GM12891 (cell line): ENCODE measurements around the gene TIAL1. TPM values are rescaled to one million over a fixed set of nuclear protein-coding genes. Genes with fewer than 3 reads are reported as not detected.
A peak's percentile ranks its signal among the peaks of the same experiment; 100 is the strongest.

Experiments
- DNase-seq: peaks from one replicate; pipeline ENCODE4 v3.0.0; 2011; ENCODE audit warnings: low spot score; ENCODE audit not compliant: insufficient read length
- FAIRE-seq: peaks from 2 replicates; lab custom pipeline; 2011; peaks lifted over from hg19 to GRCh38; lab: Jason Lieb, UNC
- PAX5 ChIP-seq: IDR thresholded peaks from 2 replicates; pipeline ENCODE4 v1.6.1; 2011; ENCODE audit warnings: low read length, moderate library complexity, mild to moderate bottlenecking; ENCODE audit not compliant: insufficient read depth, severe bottlenecking
- POLR2A ChIP-seq: IDR thresholded peaks from 2 replicates; pipeline ENCODE4 v1.6.1; 2011; ENCODE audit warnings: low read depth, low read length, control low read depth
- POLR2AphosphoS5 ChIP-seq: IDR thresholded peaks from 2 replicates; pipeline ENCODE4 v1.6.1; 2011; ENCODE audit warnings: low read depth, low read length, control low read depth
- POU2F2 ChIP-seq: IDR thresholded peaks from 2 replicates; pipeline ENCODE4 v1.6.1; 2011; ENCODE audit warnings: low read depth, mild to moderate bottlenecking, control low read depth, low read length, moderate library complexity
- SPI1 ChIP-seq: IDR thresholded peaks from 2 replicates; pipeline ENCODE4 v1.6.1; 2011; ENCODE audit warnings: low read depth, low read length, control low read depth
- TAF1 ChIP-seq: IDR thresholded peaks from 2 replicates; pipeline ENCODE4 v1.6.1; 2011; ENCODE audit warnings: low read depth, low read length, control low read depth
- polyA plus RNA-seq: library from polyadenylated mRNA; unstranded; fragments of >200 nt; gene quantifications from one replicate; pipeline ENCODE4 v1.2.1, GENCODE V29; 2012; ENCODE audit warnings: low read depth, missing spikeins, inconsistent platforms; ENCODE audit not compliant: missing spikeins

The TIAL1 gene, protein sequence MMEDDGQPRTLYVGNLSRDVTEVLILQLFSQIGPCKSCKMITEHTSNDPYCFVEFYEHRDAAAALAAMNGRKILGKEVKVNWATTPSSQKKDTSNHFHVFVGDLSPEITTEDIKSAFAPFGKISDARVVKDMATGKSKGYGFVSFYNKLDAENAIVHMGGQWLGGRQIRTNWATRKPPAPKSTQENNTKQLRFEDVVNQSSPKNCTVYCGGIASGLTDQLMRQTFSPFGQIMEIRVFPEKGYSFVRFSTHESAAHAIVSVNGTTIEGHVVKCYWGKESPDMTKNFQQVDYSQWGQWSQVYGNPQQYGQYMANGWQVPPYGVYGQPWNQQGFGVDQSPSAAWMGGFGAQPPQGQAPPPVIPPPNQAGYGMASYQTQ
- polyA plus RNA-seq = 75.6 TPM

DNA sequence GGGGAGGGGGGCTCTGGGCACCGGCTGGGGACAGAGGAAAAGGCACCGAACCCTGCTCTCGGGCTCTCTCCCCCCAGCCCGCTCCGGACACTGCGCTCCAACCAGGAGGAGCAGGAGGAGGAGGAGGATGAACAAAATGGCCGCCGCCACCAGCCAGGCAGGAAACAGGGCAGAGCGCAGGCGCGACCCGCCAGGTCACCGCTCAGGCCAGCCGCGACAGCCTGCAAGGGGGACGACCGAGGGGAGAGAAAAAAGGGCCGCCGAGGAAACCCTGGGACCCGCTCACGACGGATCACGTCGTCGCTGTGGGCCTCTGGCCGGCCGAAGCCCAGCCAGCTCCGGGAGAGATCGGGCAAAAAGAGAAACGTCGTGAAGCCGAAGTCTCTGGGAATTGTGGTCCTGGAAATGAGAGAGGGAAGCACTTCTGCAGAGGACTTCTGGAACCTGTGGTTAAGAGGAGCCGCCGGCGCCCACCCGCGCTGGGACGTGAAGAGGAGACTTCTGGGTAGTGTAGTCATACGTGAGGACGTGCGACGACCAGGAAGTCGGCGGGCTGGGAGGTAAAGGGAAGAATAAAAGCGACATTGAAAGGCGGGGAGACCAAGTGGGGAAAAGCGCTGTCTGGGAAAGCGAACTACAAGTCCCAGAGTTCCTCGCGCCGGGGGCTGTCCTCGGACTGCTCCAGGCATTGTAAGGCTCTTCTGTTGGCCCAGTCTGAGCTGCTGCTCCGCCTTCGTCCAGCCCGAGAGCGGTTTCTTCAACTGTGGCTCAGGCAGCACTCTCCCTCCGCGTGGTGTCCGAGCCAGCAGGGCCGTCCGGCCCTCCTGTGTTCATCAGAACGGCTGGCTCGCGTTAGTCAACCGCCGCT lies at the start of gene TIAL1:
TSS of gene TIAL1 (minus strand) at position 428 of the 868 bp plus-strand sequence. CDS start 499 bp downstream, outside the sequence.
- no peak for TF ChIP-seq SPI1
- TF ChIP-seq POLR2A = peak; percentile 82
- no peak for TF ChIP-seq PAX5
- peak; percentile 66 for TF ChIP-seq TAF1
- TF ChIP-seq POLR2AphosphoS5 = peak; percentile 93
- TF ChIP-seq POU2F2 = peak; percentile 52; the same call in 1 of the 2 replicates
- FAIRE-seq (peak; percentile 98), DNase-seq (peak; percentile 70)

GRCh38 chr10:119644994-119645393 lies 48.2 kb upstream of the TIAL1 start:
- DNase-seq (no peak), FAIRE-seq (no peak)
- no peak for TF ChIP-seq PAX5
- TF ChIP-seq POLR2AphosphoS5 = no peak
- TF ChIP-seq SPI1 = no peak
- no peak for TF ChIP-seq POLR2A
- no peak for TF ChIP-seq POU2F2
- no peak for TF ChIP-seq TAF1

DNA sequence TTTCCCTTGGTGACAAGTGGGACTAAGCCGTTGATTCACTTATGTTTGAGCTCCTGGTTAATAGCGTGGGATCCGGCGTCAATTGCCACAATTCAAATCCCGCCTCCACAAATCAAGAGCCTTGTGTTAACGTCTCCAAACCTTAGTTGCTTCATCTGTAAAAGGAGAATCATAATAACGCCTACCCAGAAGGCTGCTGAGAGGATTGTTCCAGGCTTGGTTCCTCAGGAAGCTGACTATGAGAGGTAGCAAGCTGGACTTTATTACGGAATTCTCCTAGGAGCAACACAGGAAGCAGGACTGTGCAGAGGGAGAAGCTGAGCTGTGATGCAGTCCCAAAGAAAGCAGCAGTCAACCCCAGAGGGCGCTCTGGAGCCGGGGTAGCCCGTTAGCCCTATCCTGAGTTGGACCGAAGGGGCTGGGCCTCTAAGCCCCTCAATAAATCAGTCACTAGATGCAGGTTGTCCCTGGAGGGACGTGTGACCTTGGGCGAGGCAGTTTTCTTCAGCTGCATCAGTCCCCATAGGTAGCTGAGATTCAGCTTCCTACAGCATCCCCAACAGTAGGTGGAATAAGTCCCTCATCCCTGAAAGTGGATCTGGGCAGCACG lies 47.5 kb upstream of the TIAL1 start:
- FAIRE-seq (no peak), DNase-seq (no peak)
- TF ChIP-seq POLR2A (no peak), SPI1 (no peak), POLR2AphosphoS5 (no peak), PAX5 (no peak), POU2F2 (no peak), TAF1 (no peak)

- no peak for FAIRE-seq
- no peak for TF ChIP-seq TAF1
- no peak for TF ChIP-seq POLR2AphosphoS5
- TF ChIP-seq PAX5 = no peak
- TF ChIP-seq POLR2A = no peak
- no peak for TF ChIP-seq POU2F2
- TF ChIP-seq SPI1 = no peak
- DNase-seq = no peak
These were observed 46.8 kb upstream of the TIAL1 start for GRCh38 chr10:119643306-119644204.

GRCh38 chr10:119642556-119643111 lies 45.9 kb upstream of the TIAL1 start:
- DNase-seq (no peak), FAIRE-seq (no peak)
- no peak for TF ChIP-seq POU2F2
- no peak for TF ChIP-seq SPI1
- no peak for TF ChIP-seq POLR2AphosphoS5
- TF ChIP-seq PAX5 = no peak

GRCh38 chr10:119640875-119641526 lies 44.2 kb upstream of the TIAL1 start:
- no peak for DNase-seq
- TF ChIP-seq POU2F2 = no peak
- TF ChIP-seq PAX5 = no peak
- no peak for TF ChIP-seq SPI1
- TF ChIP-seq TAF1 = no peak
- TF ChIP-seq POLR2AphosphoS5 = no peak
- TF ChIP-seq POLR2A = no peak
- no peak for FAIRE-seq

DNA sequence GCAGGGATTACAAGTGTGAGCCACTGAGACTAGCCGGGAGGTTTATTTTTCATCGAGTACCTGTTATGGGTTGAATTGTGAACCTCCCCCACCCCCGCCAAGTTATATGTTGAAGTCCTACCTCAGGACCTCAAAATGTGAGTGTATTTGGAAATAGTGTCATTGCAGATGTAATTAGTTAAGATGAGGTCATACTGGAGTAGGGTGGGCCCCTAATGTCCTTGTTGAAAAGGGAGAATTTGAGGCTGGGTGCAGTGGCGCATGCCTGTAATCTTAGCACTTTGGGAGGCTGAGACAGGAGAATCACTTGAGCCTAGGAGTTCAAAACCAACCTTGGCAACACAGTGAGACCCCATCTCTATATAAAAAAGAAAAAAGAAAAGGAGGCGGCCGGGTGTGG lies 43.6 kb upstream of the TIAL1 start:
- DNase-seq = no peak
- FAIRE-seq = no peak
- TF ChIP-seq SPI1 = no peak
- TF ChIP-seq POLR2A = no peak
- TF ChIP-seq PAX5 = no peak
- no peak for TF ChIP-seq TAF1
- TF ChIP-seq POLR2AphosphoS5 = no peak
- TF ChIP-seq POU2F2 = no peak
